ENCODE data around the gene MMP17. TPM values are rescaled to one million over a fixed set of nuclear protein-coding genes. Genes with fewer than 3 reads are reported as not detected.

MMP17 gene
- polyA plus RNA-seq, 1 donor from 2014 or later = 79.0 TPM

GRCh38 chr12:131818821-131819585 is 9.2 kb upstream of the MMP17 start:
- Histone ChIP-seq H4K20me1 (ENCODE audit: insufficient read depth) (no peaks in the 10 kb centered on the region), H3K27me3 (ENCODE audit: insufficient read depth, low read depth, low read length) (no peaks in the 10 kb centered on the region), H3K36me3 (ENCODE audit: insufficient read depth, low read length) (no peaks in the 10 kb centered on the region), H3K79me2 (replicated peaks; ENCODE audit: insufficient read depth, low read length) (no peaks in the 10 kb centered on the region), H3F3A (ENCODE audit: insufficient read depth, low read length, poor library complexity, severe bottlenecking) (no peaks in the 10 kb centered on the region), H3K9me2 (ENCODE audit: insufficient read depth, low read length) (no peaks in the 10 kb centered on the region), H3K9me3 (ENCODE audit: low read length) (no peaks in the 10 kb centered on the region), H3K27ac (ENCODE audit: low read length) (no peak overlapping the region), H3K4me2 (ENCODE audit: low read length) (no peak overlapping the region), H3K9ac (ENCODE audit: low read length) (no peak overlapping the region), H3K4me3 (ENCODE audit: low read length) (no peak overlapping the region), H2AFZ (ENCODE audit: low read depth, low read length) (no peak overlapping the region)
- TF ChIP-seq RAD21 (conservative IDR thresholded peaks at IDR 0.05) = no peak
- TF ChIP-seq POLR2AphosphoS5 (IDR thresholded peaks at IDR 0.05) = no peak
- no peak for TF ChIP-seq TAF1 (IDR thresholded peaks at IDR 0.05; ENCODE audit: low read depth)
- TF ChIP-seq EZH2 (IDR thresholded peaks at IDR 0.05; ENCODE audit: borderline replicate concordance, insufficient read depth, low read length, poor library complexity, severe bottlenecking) = no peak
- no peak for TF ChIP-seq SMC3 (conservative IDR thresholded peaks at IDR 0.05; ENCODE audit: poor library complexity)
- TF ChIP-seq REST (IDR thresholded peaks at IDR 0.05; ENCODE audit: borderline replicate concordance) = no peak
- TF ChIP-seq CTCF (IDR thresholded peaks at IDR 0.05; ENCODE audit: poor library complexity, severe bottlenecking) = no peak

- Histone ChIP-seq H3K9me3 (ENCODE audit: low read length) (no peaks in the 10 kb centered on the region), H2AFZ (ENCODE audit: low read depth, low read length) (no peak overlapping the region), H3F3A (ENCODE audit: insufficient read depth, low read length, poor library complexity, severe bottlenecking) (no peaks in the 10 kb centered on the region), H3K79me2 (replicated peaks; ENCODE audit: insufficient read depth, low read length) (peaks cover under 1% of the 10 kb centered on the region), H3K4me3 (ENCODE audit: low read length) (no peak overlapping the region), H3K27me3 (ENCODE audit: insufficient read depth, low read depth, low read length) (no peaks in the 10 kb centered on the region), H3K9ac (ENCODE audit: low read length) (no peak overlapping the region), H4K20me1 (ENCODE audit: insufficient read depth) (no peaks in the 10 kb centered on the region), H3K4me2 (ENCODE audit: low read length) (no peak overlapping the region), H3K27ac (ENCODE audit: low read length) (no peak overlapping the region), H3K36me3 (ENCODE audit: insufficient read depth, low read length) (no peaks in the 10 kb centered on the region), H3K9me2 (ENCODE audit: insufficient read depth, low read length) (no peaks in the 10 kb centered on the region)
- TF ChIP-seq CTCF (IDR thresholded peaks at IDR 0.05; ENCODE audit: poor library complexity, severe bottlenecking) (no peak), EP300 (conservative IDR thresholded peaks at IDR 0.05; ENCODE audit: poor library complexity, severe bottlenecking) (no peak), REST (IDR thresholded peaks at IDR 0.05; ENCODE audit: borderline replicate concordance) (no peak), TAF1 (IDR thresholded peaks at IDR 0.05; ENCODE audit: low read depth) (no peak), POLR2AphosphoS5 (IDR thresholded peaks at IDR 0.05) (no peak), MXI1 (conservative IDR thresholded peaks at IDR 0.05; ENCODE audit: poor library complexity, severe bottlenecking) (no peak), RAD21 (conservative IDR thresholded peaks at IDR 0.05) (no peak), EZH2 (IDR thresholded peaks at IDR 0.05; ENCODE audit: borderline replicate concordance, insufficient read depth, low read length, poor library complexity, severe bottlenecking) (no peak), SMC3 (conservative IDR thresholded peaks at IDR 0.05; ENCODE audit: poor library complexity) (no peak)
These were observed 3.7 kb upstream of the MMP17 start for GRCh38 chr12:131824450-131824849.

Measured in neural cell (in vitro differentiated cells).